Tibial nerve (tissue), 4 donors: ENCODE results near the gene SMCR8. TPM values are rescaled to one million over a fixed set of nuclear protein-coding genes. Genes with fewer than 3 reads are reported as not detected.
"Not testable (repeated sequence)": the region's sequence is repeated elsewhere in the genome, so short reads cannot be mapped to it uniquely, and the experiment has no call there.

ENCODE experiments used
- DNase-seq, 2 donors: peaks; one replicate each; pipeline ENCODE4 v3.0.0-alpha.2; 2019; ENCODE audit warnings: low spot score in 2 of 2
- H3K27ac ChIP-seq, 4 donors: fragments of 200-600 bp; sonication (generic) in 3 of 4; one replicate each; pipeline ENCODE4 v1.5.1; 2017 to 2019; ENCODE audit warnings: mild to moderate bottlenecking in 1 of 4
- H3K27me3 ChIP-seq, 2 donors: fragments of 200-600 bp; sonication (generic) in 1 of 2; one replicate each; pipeline versions ENCODE4 v1.5.1 to v1.6.0; 2017 to 2019
- H3K36me3 ChIP-seq, 3 donors: fragments of 200-600 bp; sonication (generic); one replicate each; pipeline ENCODE4 v1.5.1; 2018 to 2019
- H3K4me1 ChIP-seq, 4 donors: fragments of 200-600 bp; sonication (generic) in 3 of 4; one replicate each; pipeline ENCODE4 v1.5.1; 2017 to 2019
- H3K4me3 ChIP-seq, 4 donors: fragments of 200-600 bp; sonication (generic) in 3 of 4; one replicate each; pipeline ENCODE4 v1.5.1; 2017 to 2019; ENCODE audit warnings: mild to moderate bottlenecking in 1 of 4, moderate library complexity in 1 of 4
- H3K9me3 ChIP-seq, 4 donors: fragments of 200-600 bp; sonication (generic) in 3 of 4; one replicate each; pipeline ENCODE4 v1.5.1; 2017 to 2019
- CTCF ChIP-seq, 5 experiments: fragments of 200-600 bp in 3 of 5; fragments of 450-650 bp in 2 of 5; sonication (generic) in 3 of 5; IDR thresholded peaks; one replicate each; pipeline ENCODE4 v1.5.1; 2016 to 2019; ENCODE audit warnings: antibody characterized with exemption in 5 of 5, mild to moderate bottlenecking in 3 of 5, moderate library complexity in 2 of 5
- EP300 ChIP-seq, 2 donors: sonication (generic); formaldehyde crosslinking; IDR thresholded peaks; one replicate each; pipeline ENCODE4 v1.6.1; 2017; ENCODE audit warnings: antibody characterized with exemption in 2 of 2, mild to moderate bottlenecking in 1 of 2
- POLR2A ChIP-seq, 2 donors: fragments of 450-650 bp; IDR thresholded peaks; one replicate each; pipeline ENCODE4 v1.6.1; 2017; ENCODE audit warnings: antibody characterized with exemption in 2 of 2, mild to moderate bottlenecking in 2 of 2, moderate library complexity in 2 of 2
- WGBS, 2 donors: methylation state at CpG; one replicate each; pipeline ENCODE4 v1.1.5; 2018; 5-methylcytosine and 5-hydroxymethylcytosine counted together
- total RNA-seq, 4 donors: library from RNA; depleted of rRNA; stranded (reverse); fragments of >200 nt; gene quantifications; one replicate each; pipeline ENCODE4 v1.1.0, GENCODE V29; 2016

Gene SMCR8
- total RNA-seq, 4 donors from 2014 or later, result 11.4 to 13.5 (median 12.7) TPM

- no peak overlapping the region for H3K4me3 ChIP-seq
- H3K4me1 ChIP-seq, result no peaks in the 10 kb centered on the region
- H3K9me3 ChIP-seq, result no peaks in the 10 kb centered on the region
- no peak for TF ChIP-seq POLR2A (IDR thresholded peaks at IDR 0.05)
- TF ChIP-seq CTCF (IDR thresholded peaks at IDR 0.05), result no peak
- TF ChIP-seq EP300 (IDR thresholded peaks at IDR 0.05), result no peak
- DNase-seq, result no peak
- 86 to 95% methylated on average over 5 to 11 of the region's 11 CpGs for WGBS, 2 donors
- H3K36me3 ChIP-seq, result peaks cover 7 to 99% (median 42%) of the 10 kb centered on the region in 3 donors
- no peaks in the 10 kb centered on the region for H3K27me3 ChIP-seq
- H3K27ac ChIP-seq, result no peak overlapping the region
Measured at GRCh38 chr17:18285296-18285695, 29.8 kb upstream of the SMCR8 start.

GRCh38 chr17:18291718-18292540, 23.2 kb upstream of the SMCR8 start:
- Histone ChIP-seq H3K27ac (no peak overlapping the region), H3K9me3 (no peaks in the 10 kb centered on the region), H3K27me3 (no peaks in the 10 kb centered on the region), H3K36me3 (peaks cover 2 to 99% (median 36%) of the 10 kb centered on the region in 3 donors), H3K4me1 (no peaks in the 10 kb centered on the region), H3K4me3 (no peak overlapping the region)
- DNase-seq, result no peak
- no peak for TF ChIP-seq CTCF (IDR thresholded peaks at IDR 0.05)
- no peak for TF ChIP-seq EP300 (IDR thresholded peaks at IDR 0.05)
- no peak for TF ChIP-seq POLR2A (IDR thresholded peaks at IDR 0.05)
- 88 to 91% methylated on average over 15 of the region's 15 CpGs for WGBS, 2 donors

DNA sequence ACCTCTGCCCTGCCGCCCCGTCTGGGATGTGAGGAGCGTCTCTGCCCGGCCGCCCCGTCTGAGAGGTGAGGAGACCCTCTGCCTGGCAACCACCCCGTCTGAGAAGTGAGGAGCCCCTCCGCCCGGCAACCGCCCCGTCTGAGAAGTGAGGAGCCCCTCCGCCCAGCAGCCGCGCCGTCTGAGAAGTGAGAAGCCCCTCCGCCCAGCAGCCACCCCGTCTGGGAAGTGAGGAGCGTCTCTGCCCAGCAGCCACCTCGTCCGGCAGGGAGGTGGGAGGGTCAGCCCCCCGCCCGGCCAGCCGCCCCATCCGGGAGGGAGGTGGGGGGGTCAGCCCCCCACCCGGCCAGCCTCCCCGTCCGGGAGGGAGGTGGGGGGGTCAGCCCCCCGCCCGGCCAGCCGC, 17.0 kb upstream of the SMCR8 start:
- not testable (repeated sequence) for H3K27me3 ChIP-seq, H3K27ac ChIP-seq, DNase-seq, H3K4me1 ChIP-seq, H3K4me3 ChIP-seq, H3K9me3 ChIP-seq
- H3K36me3 ChIP-seq, result peaks cover 0 to 95% (median 24%) of the 10 kb centered on the region in 3 donors
- no CpG with 5 or more reads among the region's 30 CpGs for WGBS, 2 donors

- Histone ChIP-seq H3K27me3 (no peaks in the 10 kb centered on the region), H3K4me3 (no peak overlapping the region), H3K27ac (no peak overlapping the region), H3K36me3 (peaks cover 0 to 95% (median 32%) of the 10 kb centered on the region in 3 donors), H3K4me1 (no peaks in the 10 kb centered on the region), H3K9me3 (no peaks in the 10 kb centered on the region)
- TF ChIP-seq CTCF (IDR thresholded peaks at IDR 0.05), result no peak
- no peak for TF ChIP-seq EP300 (IDR thresholded peaks at IDR 0.05)
- no peak for TF ChIP-seq POLR2A (IDR thresholded peaks at IDR 0.05)
- WGBS, 2 donors, result 78 to 84% methylated on average over 8 of the region's 8 CpGs
- no peak for DNase-seq
Measured at GRCh38 chr17:18300725-18301480, 14.2 kb upstream of the SMCR8 start.

DNA sequence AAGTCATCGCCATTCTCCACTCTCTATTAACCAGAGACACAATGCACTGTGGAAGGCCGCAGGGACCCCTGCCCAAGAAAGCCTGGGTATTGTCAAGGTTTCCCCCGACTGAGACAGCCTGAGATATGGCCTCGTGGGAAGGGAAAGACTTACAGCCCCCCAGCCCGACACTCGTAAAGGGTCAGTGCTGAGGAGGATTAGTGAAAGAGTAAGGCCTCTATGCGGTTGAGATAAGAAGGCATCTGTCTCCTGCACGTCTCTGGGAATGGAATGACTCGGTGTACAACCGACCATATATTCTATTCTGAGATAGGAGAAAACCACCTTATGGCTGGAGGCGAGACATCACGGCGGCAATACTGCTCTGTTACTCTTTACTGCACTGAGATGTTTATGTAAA, 11.9 kb upstream of the SMCR8 start:
- peaks cover 0 to 92% (median 44%) of the 10 kb centered on the region in 3 donors for H3K36me3 ChIP-seq
- H3K27ac ChIP-seq, H3K4me1 ChIP-seq, H3K9me3 ChIP-seq, DNase-seq, H3K4me3 ChIP-seq, H3K27me3 ChIP-seq: not testable (repeated sequence)
- WGBS, 2 donors, result 76 to 81% methylated on average over 13 of the region's 13 CpGs

DNA sequence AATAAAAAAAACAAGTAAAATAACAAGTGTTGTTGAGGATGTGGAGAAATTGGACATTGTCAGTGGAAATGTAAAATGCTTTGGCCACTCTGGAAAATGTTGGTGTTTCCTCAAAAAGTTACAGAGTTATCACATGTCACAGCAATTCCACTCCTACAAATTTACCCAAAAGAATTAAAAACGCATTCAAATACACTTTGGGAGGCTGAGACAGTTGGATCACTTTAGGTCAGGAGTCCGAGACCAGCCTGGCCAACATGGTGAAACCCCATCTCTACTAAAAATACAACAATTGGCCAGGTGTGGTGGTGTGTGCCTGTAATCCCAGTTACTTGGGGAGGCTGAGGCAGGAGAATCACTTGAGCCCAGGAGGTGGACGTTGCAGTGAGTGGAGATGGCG, 5.9 kb upstream of the SMCR8 start:
- Histone ChIP-seq H3K9me3 (no peaks in the 10 kb centered on the region), H3K36me3 (peaks cover 0 to 56% (median 20%) of the 10 kb centered on the region in 3 donors), H3K4me3 (no peak overlapping the region), H3K27ac (no peak overlapping the region), H3K27me3 (no peaks in the 10 kb centered on the region), H3K4me1 (peaks cover 0 to 29% (median 16%) of the 10 kb centered on the region in 4 donors)
- no peak for DNase-seq
- TF ChIP-seq POLR2A (IDR thresholded peaks at IDR 0.05) (no peak), EP300 (IDR thresholded peaks at IDR 0.05) (no peak)
- WGBS, 2 donors, result 94 to 96% methylated on average over 4 of the region's 4 CpGs
